Measurements from ENCODE around the gene CABS1.

Gene CABS1
- long read RNA-seq, donor 1 = 0 reads
- long read RNA-seq, donor 2 = 0 reads
- long read RNA-seq, donor 3 = 0 reads
- long read RNA-seq, donor 4 = 0 reads
- long read RNA-seq, donor 5 = 0 reads
- long read RNA-seq, donor 6 = 0 reads
- long read RNA-seq, donor 7 = 0 reads
- long read RNA-seq, donor 8 = 0 reads

- DNase-seq = no peak
Observed at GRCh38 chr4:70334681-70335080, at the start of gene CABS1. Gene CABS1, plus strand, starts transcription at chr4:70334981. Its CDS starts 59 bp downstream, at chr4:70335040.

DNA sequence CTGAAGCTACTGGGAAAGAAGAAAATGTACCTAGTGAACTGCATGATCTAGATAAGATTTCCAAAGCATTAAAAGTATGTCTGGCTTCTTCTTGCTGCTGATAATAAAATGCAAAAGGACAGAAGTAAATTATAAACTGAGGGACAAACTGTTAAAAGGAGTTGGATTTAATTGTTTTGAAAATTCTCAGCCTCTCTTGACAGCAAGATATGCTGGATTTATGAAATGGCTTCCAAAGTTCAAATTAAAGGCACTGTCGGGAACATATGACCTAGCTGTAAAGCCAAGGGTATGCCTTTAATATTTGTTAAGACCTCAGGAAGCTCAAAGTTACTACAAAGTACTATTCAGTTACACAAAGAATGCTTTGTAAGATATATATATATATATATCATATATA lies 46.1 kb upstream of the CABS1 start:
- DNase-seq = no peak

DNA sequence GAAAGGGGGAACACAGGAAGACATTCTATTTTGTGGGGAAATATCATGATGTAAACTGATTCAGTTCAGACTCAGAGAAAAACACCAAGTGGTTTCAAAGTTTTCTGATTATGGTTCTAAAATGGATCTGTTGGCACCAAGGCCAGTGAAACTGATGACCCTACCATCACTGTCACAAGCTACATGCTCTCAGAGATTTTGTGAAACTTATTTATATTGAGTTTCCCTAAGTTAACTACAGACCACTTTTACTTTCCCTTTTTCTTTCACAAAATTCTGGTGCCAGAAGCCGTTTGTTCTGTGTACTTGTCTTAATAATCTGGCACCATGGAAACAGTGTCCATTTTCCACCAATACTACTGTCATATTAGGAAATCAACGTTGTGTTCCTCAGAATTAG lies 43.4 kb upstream of the CABS1 start:
- no peak for DNase-seq

GRCh38 chr4:70297576-70297975 lies 37.2 kb upstream of the CABS1 start:
- DNase-seq = no peak

DNA sequence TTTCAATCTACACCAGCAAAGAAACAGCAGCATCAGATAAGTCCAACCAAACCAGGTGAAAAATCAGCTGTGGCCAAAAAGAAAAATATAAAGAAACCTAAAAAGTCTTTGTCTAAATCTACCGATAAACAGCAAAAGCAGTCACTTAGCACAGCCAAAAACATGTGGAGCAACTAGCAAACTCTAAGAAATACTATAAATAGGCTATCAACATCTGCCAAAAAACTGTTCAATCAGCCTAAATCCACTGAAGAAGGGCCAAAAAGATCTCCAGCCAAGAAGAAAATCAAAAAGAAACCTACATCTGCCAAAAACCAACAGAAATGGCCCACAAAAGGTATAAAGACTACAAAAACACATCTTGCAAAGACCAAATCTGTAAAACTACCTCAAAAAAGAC lies 36.7 kb upstream of the CABS1 start:
- DNase-seq = no peak

DNA sequence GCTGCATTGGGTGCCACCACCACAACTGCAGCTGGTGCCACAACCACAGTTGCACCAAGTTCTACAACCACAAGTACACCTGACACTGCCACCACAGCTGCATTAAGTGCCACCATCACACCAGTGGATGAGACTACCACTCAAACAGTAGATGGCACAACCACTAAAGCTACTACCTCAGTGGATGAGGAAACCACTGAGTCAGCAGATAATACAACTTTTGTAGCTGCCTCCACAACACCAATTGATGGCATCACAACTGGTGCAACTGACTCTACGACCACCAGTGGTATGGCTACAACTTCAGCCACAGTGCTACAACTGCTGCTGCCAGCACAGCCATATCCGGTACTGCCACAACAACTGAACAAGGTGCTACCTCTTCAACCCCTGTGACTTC lies 35.1 kb upstream of the CABS1 start:
- DNase-seq = no peak

GRCh38 chr4:70300215-70300614 lies 34.6 kb upstream of the CABS1 start:
- no peak for DNase-seq

DNA sequence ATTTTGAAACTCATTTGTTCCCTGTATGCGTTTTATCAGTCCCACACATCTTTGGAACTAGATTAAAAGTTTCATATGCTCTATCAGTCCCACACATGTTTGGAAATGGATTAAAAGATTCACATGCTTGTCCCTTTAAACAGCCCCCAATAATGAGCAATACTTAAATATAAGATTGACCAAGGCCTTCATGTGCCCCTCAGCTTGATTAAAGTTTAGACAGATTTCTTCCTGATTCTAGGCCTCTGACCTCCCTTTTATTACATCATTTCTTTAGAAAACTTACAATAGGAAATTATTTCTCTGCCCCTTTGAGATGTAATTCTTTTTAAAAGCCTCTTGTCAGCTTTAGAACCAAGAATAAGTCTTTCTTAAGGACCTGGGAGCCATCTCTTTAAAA lies 31.7 kb upstream of the CABS1 start:
- peak; percentile 20 for DNase-seq

GRCh38 chr4:70305601-70306000 lies 29.2 kb upstream of the CABS1 start:
- peak; percentile 11 for DNase-seq

- DNase-seq = peak; percentile 6
Observed at GRCh38 chr4:70306076-70306475, 28.7 kb upstream of the CABS1 start.

DNA sequence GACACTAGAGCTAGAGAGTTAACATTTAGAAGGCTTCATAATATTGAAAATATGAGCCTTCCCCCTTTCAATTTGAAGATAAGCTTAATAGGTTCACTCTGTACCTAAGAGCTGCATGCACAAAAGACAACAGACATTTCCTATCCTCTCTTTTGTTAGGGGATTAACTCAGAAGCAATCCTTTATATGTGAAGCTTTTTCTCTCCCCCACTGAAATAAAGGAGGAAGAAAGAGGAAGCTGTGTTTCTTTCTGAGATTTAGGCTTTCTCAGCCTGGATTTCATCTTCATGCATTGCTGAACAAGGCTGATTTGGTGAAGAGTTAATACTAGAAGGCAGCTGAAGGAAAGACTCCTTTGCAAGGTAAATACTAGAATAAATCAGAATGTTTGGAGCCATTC lies 21.0 kb upstream of the CABS1 start:
- DNase-seq = no peak

DNA sequence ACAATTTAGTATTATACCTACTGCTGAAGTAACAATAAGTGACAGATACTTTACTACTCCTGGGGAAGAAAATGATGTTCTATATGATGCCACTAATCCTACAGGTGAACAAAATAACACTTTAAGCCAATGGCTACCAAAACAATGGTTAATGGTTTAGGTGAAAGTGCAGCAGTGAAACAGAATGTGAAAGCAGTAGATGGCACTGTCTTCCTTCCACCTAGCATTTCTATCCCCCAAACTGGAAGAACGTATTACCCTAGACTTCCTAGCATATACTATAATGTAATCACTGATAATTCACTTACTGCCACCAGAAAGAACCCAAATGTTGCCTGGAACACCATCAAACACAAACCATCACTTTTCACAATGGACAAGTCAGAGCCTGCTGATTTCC lies 18.9 kb upstream of the CABS1 start:
- no peak for DNase-seq

DNA sequence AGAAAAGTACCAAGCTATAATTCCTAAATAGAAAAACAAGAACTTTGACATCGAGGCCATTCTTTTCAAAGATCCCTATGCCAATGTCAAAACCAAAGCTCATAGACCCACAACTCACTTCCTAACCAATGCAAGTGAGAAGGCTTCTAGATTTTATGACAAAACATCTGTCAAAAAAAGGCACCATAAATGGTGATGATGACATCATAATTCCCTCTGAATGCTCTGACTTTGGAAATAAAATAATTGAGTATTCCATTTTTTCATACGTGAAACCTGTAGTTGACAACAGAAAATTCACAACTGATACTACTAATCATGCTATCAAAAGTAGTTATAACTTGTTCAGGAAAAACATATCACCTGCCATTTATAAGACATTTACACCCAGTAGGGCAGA lies 8.7 kb upstream of the CABS1 start:
- DNase-seq = no peak

DNA sequence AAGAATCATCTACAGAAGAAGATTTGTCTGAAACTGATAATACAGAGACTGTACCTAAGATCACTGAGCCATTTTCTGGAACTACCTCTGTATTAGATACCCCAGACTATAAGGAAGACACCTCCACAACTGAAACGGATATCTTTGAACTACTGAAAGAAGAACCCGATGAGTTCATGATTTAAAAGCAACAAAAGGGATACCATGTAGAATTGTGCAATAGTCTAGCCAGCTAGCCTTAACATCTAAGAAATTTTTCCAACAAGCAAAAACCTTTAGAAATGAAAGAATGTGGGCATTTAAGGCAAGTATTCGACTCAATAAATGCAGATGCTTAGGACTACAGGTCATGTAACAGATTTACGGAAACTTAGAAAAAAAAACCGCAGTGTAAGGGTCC lies 1.3 kb downstream of the CABS1 start:
- no peak for DNase-seq

DNA sequence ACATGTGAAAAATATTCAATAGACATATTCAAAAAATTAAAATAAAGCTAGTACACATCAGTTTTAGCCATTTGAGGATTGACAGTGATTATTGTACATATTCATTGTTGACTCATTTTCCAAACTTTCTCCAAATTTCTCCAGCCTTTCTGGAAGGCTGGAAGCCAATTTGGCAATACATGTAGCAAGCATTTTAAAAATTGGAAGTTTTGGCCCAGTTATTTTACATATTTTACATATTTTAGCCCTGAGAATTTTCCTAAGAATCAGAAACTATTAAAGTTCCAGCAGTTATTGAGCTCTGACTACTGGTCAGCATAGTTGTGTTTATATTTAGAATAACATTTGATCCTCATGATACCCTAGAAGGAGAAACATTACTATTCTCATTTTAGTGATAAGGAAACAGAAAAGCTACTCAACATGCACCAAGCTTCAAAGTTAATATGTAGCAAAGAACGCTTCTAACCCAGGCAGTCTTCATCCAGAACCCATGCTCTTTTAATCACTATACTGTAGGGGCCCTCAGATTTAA lies 3.2 kb downstream of the CABS1 start:
- no peak for DNase-seq

GRCh38 chr4:70356185-70356584 lies 21.4 kb downstream of the CABS1 start:
- no peak for DNase-seq

DNA sequence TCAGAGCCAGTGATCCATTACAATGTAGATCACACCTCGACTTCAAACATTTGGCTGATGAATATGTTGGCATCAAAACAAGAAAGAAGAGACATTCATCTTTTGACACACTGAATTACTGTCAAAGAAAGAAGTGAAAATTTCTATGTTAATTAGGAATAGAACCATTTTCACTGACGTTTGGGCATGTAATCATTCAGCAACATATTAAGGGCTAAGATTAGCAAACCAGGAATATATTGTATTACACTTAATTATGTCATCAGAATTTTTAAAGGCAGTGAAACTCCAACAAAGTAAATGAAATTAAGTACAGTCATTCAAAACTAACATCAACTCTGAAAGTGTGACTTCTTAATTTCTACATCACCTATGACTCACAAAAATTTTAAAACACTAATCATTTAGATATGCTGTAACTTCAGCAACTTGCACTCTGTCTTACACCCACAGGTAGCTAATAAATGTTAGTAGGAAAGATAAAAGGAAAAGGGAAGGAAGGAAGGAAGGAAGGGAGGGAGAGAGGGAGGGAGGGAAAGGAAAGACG lies 24.4 kb downstream of the CABS1 start:
- DNase-seq = no peak

DNA sequence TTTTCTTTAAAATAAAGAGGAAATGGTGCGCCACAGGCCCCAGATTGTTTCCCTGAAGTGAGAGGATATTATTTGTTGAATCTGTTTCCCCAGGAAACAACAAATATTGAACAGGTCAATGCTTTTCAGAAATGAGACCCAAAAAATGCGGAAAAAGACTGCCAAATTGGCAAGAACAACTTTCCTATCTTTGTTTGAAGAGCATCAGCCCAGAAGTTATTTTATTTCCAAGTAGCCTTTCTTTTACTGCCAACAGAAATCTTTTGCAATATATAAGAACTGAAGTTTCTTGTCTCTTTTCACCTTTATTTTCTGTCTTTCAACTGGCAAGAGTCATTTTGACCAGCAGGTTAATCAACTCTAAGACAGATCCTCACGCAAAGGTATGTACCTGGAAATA lies 25.7 kb downstream of the CABS1 start, which contains the start of gene SMR3A:
Gene SMR3A (plus strand): TSS at position 301 of the 400 bp plus-strand sequence. CDS start 1,356 bp downstream, outside the sequence.
- no peak for DNase-seq

GRCh38 chr4:70364002-70364401 lies 29.2 kb downstream of the CABS1 start:
- DNase-seq = no peak

DNA sequence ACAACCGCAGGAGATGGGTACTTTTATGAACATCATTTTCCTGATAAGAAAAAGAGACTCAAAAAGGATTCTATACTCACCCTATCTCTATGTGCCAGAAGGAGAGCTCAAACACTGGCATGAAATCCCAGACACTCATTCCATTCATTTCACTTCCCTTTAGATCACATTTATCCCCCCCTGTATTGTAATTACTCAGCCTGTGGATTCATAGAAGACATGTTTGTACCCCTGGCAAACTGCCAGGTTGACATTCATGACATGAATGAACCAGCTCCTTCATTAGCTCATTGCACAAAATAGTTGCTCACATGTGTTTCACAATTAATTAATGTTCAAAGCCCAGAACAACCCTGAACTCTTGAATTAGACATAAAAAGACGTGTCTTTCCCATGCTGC lies 30.7 kb downstream of the CABS1 start:
- no peak for DNase-seq

- DNase-seq = no peak
Observed at GRCh38 chr4:70367813-70368212, 33.0 kb downstream of the CABS1 start.

GRCh38 chr4:70371987-70372386 lies 37.2 kb downstream of the CABS1 start:
- DNase-seq = no peak

- DNase-seq = no peak
Observed at GRCh38 chr4:70372760-70373159, 38.0 kb downstream of the CABS1 start.

- DNase-seq = no peak
Observed at GRCh38 chr4:70380578-70380977, 45.8 kb downstream of the CABS1 start.
